ENCODE results near the gene NR6A1.
"Not testable (repeated sequence)": the region's sequence is repeated elsewhere in the genome, so short reads cannot be mapped to it uniquely, and the experiment has no call there.

The NR6A1 gene

GRCh38 chr9:124623966-124624734 lies 147.0 kb downstream of the NR6A1 start:
- Histone ChIP-seq H3K4me3 (ENCODE audit: low read depth, low read length) (no peak overlapping the region), H3K4me1 (ENCODE audit: control insufficient read depth, insufficient read depth, low read length) (peaks cover 5% of the 10 kb centered on the region), H3K9me3 (ENCODE audit: control insufficient read depth, insufficient read depth, low read length) (no peaks in the 10 kb centered on the region), H3K9ac (ENCODE audit: low read depth, low read length) (no peak overlapping the region), H3K27me3 (ENCODE audit: control insufficient read depth, insufficient read depth, low read length) (no peaks in the 10 kb centered on the region), H3K36me3 (ENCODE audit: control insufficient read depth, insufficient read depth, low read length) (no peaks in the 10 kb centered on the region)

GRCh38 chr9:124622882-124623281 lies 148.2 kb downstream of the NR6A1 start:
- Histone ChIP-seq H3K4me1 (ENCODE audit: control insufficient read depth, insufficient read depth, low read length) (peaks cover 12% of the 10 kb centered on the region), H3K4me3 (ENCODE audit: low read depth, low read length) (no peak overlapping the region), H3K9me3 (ENCODE audit: control insufficient read depth, insufficient read depth, low read length) (no peaks in the 10 kb centered on the region), H3K27me3 (ENCODE audit: control insufficient read depth, insufficient read depth, low read length) (no peaks in the 10 kb centered on the region), H3K9ac (ENCODE audit: low read depth, low read length) (no peak overlapping the region), H3K36me3 (ENCODE audit: control insufficient read depth, insufficient read depth, low read length) (no peaks in the 10 kb centered on the region)

GRCh38 chr9:124621371-124622328 lies 149.5 kb downstream of the NR6A1 start:
- H3K4me3 ChIP-seq (ENCODE audit: low read depth, low read length) = no peak overlapping the region
- H3K4me1 ChIP-seq (ENCODE audit: control insufficient read depth, insufficient read depth, low read length) = peaks cover 15% of the 10 kb centered on the region
- H3K36me3 ChIP-seq (ENCODE audit: control insufficient read depth, insufficient read depth, low read length) = no peaks in the 10 kb centered on the region
- no peaks in the 10 kb centered on the region for H3K27me3 ChIP-seq (ENCODE audit: control insufficient read depth, insufficient read depth, low read length)
- H3K9me3 ChIP-seq (ENCODE audit: control insufficient read depth, insufficient read depth, low read length) = no peaks in the 10 kb centered on the region
- H3K9ac ChIP-seq (ENCODE audit: low read depth, low read length) = no peak overlapping the region

GRCh38 chr9:124618476-124618875 lies 152.6 kb downstream of the NR6A1 start:
- no peaks in the 10 kb centered on the region for H3K27me3 ChIP-seq (ENCODE audit: control insufficient read depth, insufficient read depth, low read length)
- H3K4me1 ChIP-seq (ENCODE audit: control insufficient read depth, insufficient read depth, low read length) = peaks cover 31% of the 10 kb centered on the region
- no peak overlapping the region for H3K4me3 ChIP-seq (ENCODE audit: low read depth, low read length)
- no peaks in the 10 kb centered on the region for H3K9me3 ChIP-seq (ENCODE audit: control insufficient read depth, insufficient read depth, low read length)
- no peaks in the 10 kb centered on the region for H3K36me3 ChIP-seq (ENCODE audit: control insufficient read depth, insufficient read depth, low read length)
- H3K9ac ChIP-seq (ENCODE audit: low read depth, low read length) = no peak overlapping the region

- Histone ChIP-seq H3K9ac (ENCODE audit: low read depth, low read length) (no peak overlapping the region), H3K4me3 (ENCODE audit: low read depth, low read length) (no peak overlapping the region), H3K36me3 (ENCODE audit: control insufficient read depth, insufficient read depth, low read length) (no peaks in the 10 kb centered on the region), H3K4me1 (ENCODE audit: control insufficient read depth, insufficient read depth, low read length) (peaks cover 31% of the 10 kb centered on the region), H3K9me3 (ENCODE audit: control insufficient read depth, insufficient read depth, low read length) (no peaks in the 10 kb centered on the region), H3K27me3 (ENCODE audit: control insufficient read depth, insufficient read depth, low read length) (no peaks in the 10 kb centered on the region)
Measured at GRCh38 chr9:124617477-124618141, 153.5 kb downstream of the NR6A1 start.

GRCh38 chr9:124616961-124617360 lies 154.2 kb downstream of the NR6A1 start:
- Histone ChIP-seq H3K36me3 (ENCODE audit: control insufficient read depth, insufficient read depth, low read length) (no peaks in the 10 kb centered on the region), H3K9me3 (ENCODE audit: control insufficient read depth, insufficient read depth, low read length) (no peaks in the 10 kb centered on the region), H3K9ac (ENCODE audit: low read depth, low read length) (no peak overlapping the region), H3K4me3 (ENCODE audit: low read depth, low read length) (no peak overlapping the region), H3K27me3 (ENCODE audit: control insufficient read depth, insufficient read depth, low read length) (no peaks in the 10 kb centered on the region), H3K4me1 (ENCODE audit: control insufficient read depth, insufficient read depth, low read length) (peaks cover 27% of the 10 kb centered on the region)

GRCh38 chr9:124615840-124616239 lies 155.3 kb downstream of the NR6A1 start:
- not testable (repeated sequence) for H3K4me3 ChIP-seq (ENCODE audit: low read depth, low read length); H3K27me3 ChIP-seq (ENCODE audit: control insufficient read depth, insufficient read depth, low read length); H3K9ac ChIP-seq (ENCODE audit: low read depth, low read length); H3K9me3 ChIP-seq (ENCODE audit: control insufficient read depth, insufficient read depth, low read length); H3K36me3 ChIP-seq (ENCODE audit: control insufficient read depth, insufficient read depth, low read length)
- H3K4me1 ChIP-seq (ENCODE audit: control insufficient read depth, insufficient read depth, low read length) = peaks cover 26% of the 10 kb centered on the region

GRCh38 chr9:124615100-124615742 lies 155.9 kb downstream of the NR6A1 start:
- Histone ChIP-seq H3K4me1 (ENCODE audit: control insufficient read depth, insufficient read depth, low read length) (peaks cover 26% of the 10 kb centered on the region), H3K36me3 (ENCODE audit: control insufficient read depth, insufficient read depth, low read length) (no peaks in the 10 kb centered on the region), H3K9me3 (ENCODE audit: control insufficient read depth, insufficient read depth, low read length) (no peaks in the 10 kb centered on the region), H3K4me3 (ENCODE audit: low read depth, low read length) (no peak overlapping the region), H3K9ac (ENCODE audit: low read depth, low read length) (no peak overlapping the region), H3K27me3 (ENCODE audit: control insufficient read depth, insufficient read depth, low read length) (no peaks in the 10 kb centered on the region)

GRCh38 chr9:124613849-124614248 lies 157.3 kb downstream of the NR6A1 start:
- Histone ChIP-seq H3K4me3 (ENCODE audit: low read depth, low read length) (no peak overlapping the region), H3K9me3 (ENCODE audit: control insufficient read depth, insufficient read depth, low read length) (no peaks in the 10 kb centered on the region), H3K27me3 (ENCODE audit: control insufficient read depth, insufficient read depth, low read length) (no peaks in the 10 kb centered on the region), H3K36me3 (ENCODE audit: control insufficient read depth, insufficient read depth, low read length) (no peaks in the 10 kb centered on the region), H3K9ac (ENCODE audit: low read depth, low read length) (no peak overlapping the region), H3K4me1 (ENCODE audit: control insufficient read depth, insufficient read depth, low read length) (peaks cover 26% of the 10 kb centered on the region)

GRCh38 chr9:124611106-124611505 lies 160.0 kb downstream of the NR6A1 start:
- Histone ChIP-seq H3K9me3 (ENCODE audit: control insufficient read depth, insufficient read depth, low read length) (no peaks in the 10 kb centered on the region), H3K4me1 (ENCODE audit: control insufficient read depth, insufficient read depth, low read length) (peaks cover 16% of the 10 kb centered on the region), H3K36me3 (ENCODE audit: control insufficient read depth, insufficient read depth, low read length) (no peaks in the 10 kb centered on the region), H3K27me3 (ENCODE audit: control insufficient read depth, insufficient read depth, low read length) (no peaks in the 10 kb centered on the region), H3K4me3 (ENCODE audit: low read depth, low read length) (no peak overlapping the region), H3K9ac (ENCODE audit: low read depth, low read length) (no peak overlapping the region)

- H3K9me3 ChIP-seq (ENCODE audit: control insufficient read depth, insufficient read depth, low read length) = no peaks in the 10 kb centered on the region
- no peak overlapping the region for H3K9ac ChIP-seq (ENCODE audit: low read depth, low read length)
- H3K4me1 ChIP-seq (ENCODE audit: control insufficient read depth, insufficient read depth, low read length) = no peaks in the 10 kb centered on the region
- no peaks in the 10 kb centered on the region for H3K36me3 ChIP-seq (ENCODE audit: control insufficient read depth, insufficient read depth, low read length)
- no peaks in the 10 kb centered on the region for H3K27me3 ChIP-seq (ENCODE audit: control insufficient read depth, insufficient read depth, low read length)
- no peak overlapping the region for H3K4me3 ChIP-seq (ENCODE audit: low read depth, low read length)
Measured at GRCh38 chr9:124606027-124606426, 165.1 kb downstream of the NR6A1 start.

Data from iPS-15b (cell line).